GM18951 (cell line): Measurements from ENCODE around the gene PIK3R1.
"Not testable (repeated sequence)": the region's sequence is repeated elsewhere in the genome, so short reads cannot be mapped to it uniquely, and the experiment has no call there.

ENCODE experiments used
- POLR2A ChIP-seq: IDR thresholded peaks from 4 replicates; pipeline ENCODE4 v1.6.1; 2011; ENCODE audit warnings: mild to moderate bottlenecking; ENCODE audit not compliant: insufficient read length, insufficient read depth; ENCODE audit errors: extremely low read depth
- in situ Hi-C: fragments of 300-500 bp; cut with MboI; formaldehyde crosslinking; loops from one replicate; pipeline ENCODE4 v1.12.0; 2022; ENCODE audit warnings: low sequenced_read_pairs, mixed read lengths, inconsistent platforms; ENCODE audit not compliant: unreplicated experiment

The PIK3R1 gene

DNA sequence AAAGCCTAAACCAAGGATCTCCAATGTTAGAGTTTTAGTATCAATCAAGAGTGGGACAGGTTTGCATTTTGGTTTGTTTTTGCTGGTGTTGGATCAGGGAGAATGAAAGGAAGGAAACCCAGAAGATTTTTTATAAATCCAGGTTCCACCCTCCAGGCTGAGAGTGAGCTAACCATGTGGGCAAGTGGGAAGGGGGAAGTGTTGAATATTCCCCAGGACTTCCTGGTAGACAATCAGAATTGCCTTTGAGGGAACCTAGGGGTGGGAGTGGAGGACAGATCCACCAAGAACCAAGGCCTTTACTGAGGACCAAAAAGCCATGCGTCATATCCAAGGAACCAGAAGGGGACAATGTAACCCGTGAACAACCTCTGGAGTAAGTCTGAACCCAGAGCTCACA, 33.5 kb upstream of the PIK3R1 start:
- in situ Hi-C loops = no loop called here
- no peak for TF ChIP-seq POLR2A

DNA sequence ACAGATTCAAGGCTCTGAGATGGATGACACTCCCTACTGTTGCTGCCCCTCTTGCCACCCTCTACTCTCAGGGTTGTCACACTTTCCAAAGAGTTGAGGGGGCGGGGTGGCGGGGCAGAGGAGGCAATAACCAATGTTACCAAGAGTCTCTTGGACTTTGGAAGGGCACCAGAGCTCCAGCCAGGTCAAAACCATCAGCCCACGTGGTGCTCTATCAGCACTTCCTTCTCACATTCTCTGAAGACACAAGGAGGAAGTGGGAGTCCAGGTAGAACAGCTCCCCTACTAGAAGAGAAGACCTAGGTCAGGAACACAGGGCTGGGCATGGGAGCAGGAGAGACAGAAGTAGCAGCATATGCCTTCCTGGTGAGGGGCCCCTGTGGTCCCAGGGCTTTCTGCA, 33.0 kb upstream of the PIK3R1 start:
- in situ Hi-C loops = no loop called here
- no peak for TF ChIP-seq POLR2A

DNA sequence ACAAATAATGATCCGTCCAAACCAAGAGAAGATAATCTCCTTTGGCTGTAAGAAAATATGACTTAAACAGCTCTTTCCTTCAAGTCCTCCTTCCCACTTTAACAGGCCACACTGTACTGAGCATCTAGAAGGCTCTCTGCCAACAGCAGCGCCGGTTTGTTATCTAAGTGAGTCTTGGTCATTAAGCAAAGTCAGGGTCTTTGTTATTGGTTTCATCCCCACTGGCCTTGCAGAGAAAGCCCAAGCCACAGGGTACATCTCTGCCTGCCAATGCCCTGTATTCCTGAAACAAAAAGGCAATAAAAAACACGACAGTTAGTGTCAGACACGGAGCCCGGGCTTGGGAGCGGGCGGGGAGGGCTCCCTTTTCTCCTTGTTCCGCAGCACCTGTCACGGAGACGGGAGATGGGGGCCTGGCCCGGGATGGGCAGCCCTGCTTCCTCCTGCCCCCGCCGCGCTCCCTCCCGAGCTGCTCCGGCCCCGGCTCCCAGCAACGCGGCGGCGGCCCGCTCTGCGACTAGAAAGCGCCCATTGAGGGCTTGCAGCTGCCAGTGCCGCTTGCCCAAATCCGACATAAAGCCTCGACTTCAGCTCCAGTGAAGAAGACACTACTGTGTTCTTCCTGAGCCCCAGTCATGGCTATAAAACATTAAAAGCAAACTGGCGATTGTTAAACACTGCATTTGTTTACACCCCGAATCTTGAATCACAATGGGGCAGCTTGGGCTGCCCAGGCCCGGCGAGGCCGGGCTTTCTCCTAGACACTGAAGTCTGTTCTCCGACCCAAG, 28.1 kb upstream of the PIK3R1 start:
- in situ Hi-C loops = no loop called here
- TF ChIP-seq POLR2A = no peak

DNA sequence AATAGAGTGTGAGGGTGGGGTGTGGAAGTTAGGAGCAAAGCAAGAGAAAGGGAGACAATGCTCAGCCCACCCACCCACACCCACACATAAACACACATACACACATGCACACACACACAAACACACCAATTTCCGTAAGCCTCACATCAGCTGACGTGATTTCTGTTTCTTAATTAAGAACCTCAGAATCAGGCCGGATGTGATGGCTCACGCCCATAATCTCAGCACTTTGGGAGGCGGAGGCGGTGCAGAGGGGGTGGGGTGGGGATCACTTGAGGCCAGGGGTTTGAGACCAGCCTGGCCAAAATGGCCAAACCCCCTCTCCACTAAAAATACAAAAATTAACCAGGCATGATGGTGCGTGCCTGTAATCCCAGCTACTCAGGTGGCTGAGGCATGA, 26.4 kb upstream of the PIK3R1 start:
- TF ChIP-seq POLR2A = no peak
- in situ Hi-C loops = no loop called here

DNA sequence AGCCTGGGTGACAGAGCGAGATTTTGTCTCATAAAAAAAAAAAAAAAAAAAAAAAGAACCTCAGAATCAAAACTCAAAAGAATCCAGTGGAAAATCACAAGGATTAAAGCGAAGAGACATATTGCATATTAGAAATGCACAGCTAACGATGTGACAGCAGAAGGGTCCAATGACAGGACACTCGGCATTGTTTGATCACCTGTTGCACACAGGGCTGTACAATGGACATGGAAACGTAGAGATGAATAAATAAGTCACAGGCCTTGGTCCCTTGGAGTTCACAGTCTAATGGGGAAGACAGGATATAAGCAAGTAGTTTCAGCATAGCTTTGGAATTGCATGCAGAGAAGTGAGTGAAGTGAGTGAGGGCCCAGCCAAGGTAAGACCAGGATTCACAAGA, 25.9 kb upstream of the PIK3R1 start:
- in situ Hi-C loops = no loop called here
- TF ChIP-seq POLR2A = no peak

DNA sequence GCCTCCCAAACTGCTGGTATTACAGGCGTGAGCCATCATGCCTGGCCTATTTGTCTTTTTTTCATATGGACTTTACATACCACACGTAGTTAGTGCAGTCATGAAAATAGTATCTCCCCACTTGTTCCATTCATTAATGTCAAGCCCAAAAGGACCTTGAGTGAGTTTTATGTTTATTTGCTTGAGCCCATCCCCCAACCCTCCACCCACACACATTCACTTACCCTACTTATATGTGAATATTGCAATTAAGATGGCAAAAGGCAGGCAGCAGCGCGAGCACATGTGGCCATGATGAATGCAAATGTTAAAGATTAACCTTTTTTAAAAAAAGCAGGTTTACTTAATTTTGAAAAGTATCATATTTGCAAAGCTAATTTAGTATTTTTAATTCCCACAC, 24.9 kb upstream of the PIK3R1 start:
- in situ Hi-C loops = no loop called here
- TF ChIP-seq POLR2A = no peak

DNA sequence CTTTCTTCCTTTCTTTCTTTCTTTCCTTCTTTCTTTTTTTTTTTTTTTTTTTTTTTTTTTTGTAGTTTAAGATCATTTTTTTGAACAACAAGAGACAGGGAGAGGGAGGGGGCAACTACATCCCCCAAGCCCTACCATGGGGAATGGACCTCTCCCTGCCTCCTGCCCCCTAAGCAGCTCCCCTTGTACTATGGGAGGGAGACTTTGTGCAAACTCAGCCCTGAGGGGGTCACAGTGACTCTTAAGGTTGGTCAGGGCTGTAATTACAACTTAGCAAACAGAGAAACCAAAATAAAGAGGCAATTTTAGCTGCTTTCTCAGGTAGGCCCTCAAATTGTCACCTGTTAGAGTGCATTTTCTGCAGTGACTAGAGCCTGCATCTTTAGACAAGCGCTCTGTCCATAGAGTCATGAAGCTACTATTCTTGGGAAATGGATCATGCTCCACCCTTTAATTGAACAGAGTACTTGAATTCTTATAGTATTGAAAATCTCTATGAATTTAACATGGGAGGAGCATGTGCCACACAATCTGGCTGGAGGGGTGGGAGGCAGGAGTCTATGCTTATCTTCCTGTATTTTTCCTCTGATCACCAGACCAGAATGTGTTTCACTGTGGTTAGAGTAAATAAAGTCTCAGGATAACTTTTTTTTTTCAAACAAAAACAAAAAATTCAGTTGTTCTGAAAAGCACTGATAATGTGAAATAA, 24.3 kb upstream of the PIK3R1 start:
- in situ Hi-C loops = no loop called here
- TF ChIP-seq POLR2A = no peak

DNA sequence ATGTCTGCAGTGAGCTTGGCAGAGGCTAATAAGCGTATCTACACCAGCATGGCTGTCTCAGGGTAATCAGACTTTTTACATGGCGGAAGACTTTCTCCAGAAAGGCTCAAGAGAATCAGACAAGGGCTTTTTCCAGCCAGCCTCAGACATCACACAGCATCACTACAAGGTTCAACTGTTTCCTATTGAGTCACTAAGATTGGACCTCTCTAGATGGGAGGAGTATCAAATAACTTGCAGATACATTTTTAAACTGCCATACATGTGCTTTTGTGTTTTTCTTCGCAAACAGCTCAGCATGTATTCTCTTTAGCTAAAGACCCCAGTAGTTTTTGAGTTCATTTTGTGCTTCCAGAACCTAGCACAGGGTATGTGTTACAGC, 22.9 kb upstream of the PIK3R1 start:
- in situ Hi-C loops = no loop called here
- TF ChIP-seq POLR2A = no peak

DNA sequence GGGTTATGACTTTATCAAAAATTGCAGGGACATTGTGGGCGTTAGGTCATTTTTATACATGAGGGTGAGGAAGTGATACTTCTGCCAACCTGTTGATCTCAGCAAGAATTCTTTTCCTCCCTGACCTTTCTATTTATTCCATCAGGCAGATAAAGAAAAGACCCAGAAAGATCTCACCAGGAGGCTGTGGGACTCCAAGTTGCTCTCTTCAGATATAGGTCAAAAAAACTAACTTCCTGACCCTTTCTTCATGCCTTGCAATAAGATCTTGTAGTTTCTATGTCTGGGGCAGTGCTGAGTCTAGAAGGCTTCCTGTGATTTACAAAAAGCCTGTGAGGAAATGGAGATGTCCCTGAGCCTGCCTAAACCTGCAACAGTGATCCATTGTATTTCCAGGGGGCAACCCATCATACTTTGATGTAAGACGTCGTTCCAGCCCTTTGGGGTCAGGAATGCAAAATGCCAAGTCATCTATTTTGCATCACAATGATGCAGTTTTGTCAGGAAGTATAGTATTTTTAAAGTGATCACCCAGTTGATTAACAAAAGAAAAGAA, 22.0 kb upstream of the PIK3R1 start:
- in situ Hi-C loops = no loop called here
- no peak for TF ChIP-seq POLR2A

DNA sequence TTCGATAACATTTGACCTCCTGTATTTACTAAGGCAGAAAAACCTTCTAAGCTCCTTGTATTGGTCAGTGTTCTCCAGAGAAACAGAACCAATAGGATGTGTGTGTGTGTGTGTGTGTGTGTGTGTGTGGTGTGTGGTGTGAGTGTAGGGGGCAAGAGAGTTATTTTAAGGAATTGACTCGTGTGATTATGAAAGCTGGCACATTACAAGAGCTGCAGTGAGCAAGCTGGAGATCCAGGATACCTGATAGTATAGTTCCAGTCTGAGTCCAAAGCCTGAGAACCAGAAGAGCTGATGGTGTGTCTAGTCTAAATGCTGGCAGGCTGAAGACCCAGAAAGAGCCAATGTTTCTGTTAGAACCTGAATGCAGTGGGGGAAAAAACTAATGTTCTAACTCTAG, 21.2 kb upstream of the PIK3R1 start:
- in situ Hi-C loops = no loop called here
- no peak for TF ChIP-seq POLR2A

DNA sequence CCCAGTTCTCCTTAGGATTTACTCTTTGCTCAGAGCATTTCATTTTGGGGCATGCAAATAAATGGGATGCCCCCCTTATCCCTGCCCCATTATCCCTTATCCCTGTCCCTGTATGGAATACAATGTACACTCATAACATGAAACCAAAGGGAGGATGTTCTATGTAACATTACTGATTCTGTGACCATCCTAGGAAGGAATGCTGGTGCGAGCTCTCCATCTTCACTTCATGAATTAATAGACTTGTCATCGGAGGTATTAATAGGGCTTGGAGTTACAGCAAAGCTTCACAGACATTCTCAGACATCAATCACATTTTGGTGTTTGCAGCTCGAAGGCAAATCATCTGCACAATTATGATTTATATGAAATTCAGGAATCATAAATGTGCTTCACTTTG, 20.4 kb upstream of the PIK3R1 start:
- in situ Hi-C loops = no loop called here
- TF ChIP-seq POLR2A = no peak

DNA sequence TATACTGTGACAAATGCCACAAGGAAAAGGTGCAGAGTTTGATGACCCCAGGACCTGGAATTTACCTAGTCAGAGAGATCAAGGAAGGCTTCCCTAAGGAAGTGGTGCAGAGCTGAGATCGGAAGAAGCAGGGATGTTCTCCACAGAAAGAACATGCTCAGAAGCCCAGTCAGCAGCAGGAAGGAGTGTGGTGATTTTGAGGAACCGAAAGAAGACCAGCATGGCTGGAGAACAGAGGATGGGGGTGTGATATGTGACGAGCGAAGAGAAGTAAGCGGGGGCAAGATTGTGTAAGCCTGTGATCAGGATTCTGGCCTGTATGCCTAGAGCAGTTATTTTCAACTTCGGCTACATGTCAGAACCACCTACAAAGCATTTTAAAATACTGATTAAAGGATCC, 18.7 kb upstream of the PIK3R1 start:
- TF ChIP-seq POLR2A = no peak
- in situ Hi-C loops = no loop called here

DNA sequence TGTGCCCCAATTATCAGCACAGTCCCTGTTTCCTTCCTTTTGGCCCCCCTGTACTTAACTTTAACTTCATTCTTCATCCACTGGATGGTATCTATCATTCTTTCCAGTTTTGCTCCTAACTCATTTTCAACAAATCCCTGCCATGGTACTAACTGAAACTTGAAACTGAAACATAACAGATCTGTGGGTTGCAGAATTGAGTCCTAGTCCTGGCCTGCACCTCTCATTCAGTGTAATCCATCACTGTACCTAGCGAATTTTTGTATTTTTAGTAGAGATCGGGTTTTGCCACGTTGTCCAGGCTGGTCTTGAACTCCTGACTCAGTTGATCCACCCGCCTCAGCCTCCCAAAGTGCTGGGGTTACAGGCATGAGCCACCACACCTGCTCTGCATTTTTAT, 15.3 kb upstream of the PIK3R1 start:
- TF ChIP-seq POLR2A = no peak
- in situ Hi-C loops = no loop called here

DNA sequence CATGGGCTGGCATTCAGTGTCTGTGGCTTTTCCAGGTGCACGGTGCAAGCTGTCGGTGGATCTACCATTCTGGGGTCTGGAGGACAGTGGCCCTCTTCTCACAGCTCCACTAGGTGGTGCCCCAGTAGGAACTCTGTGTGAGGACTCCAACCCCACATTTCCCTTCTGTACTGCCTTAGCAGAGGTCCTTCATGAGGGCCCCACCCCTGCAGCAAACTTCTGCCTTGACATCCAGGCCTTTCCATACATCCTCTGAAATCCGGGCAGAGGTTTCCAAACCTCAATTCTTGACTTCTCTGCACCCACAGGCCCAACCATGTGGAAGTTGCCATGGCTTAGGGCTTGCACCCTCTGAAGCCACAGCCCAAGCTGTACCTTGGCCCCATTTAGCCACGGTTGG, 4.9 kb upstream of the PIK3R1 start:
- in situ Hi-C loops = not testable (repeated sequence)
